HG03097 (cell line): Measurements from ENCODE around the gene CRYGN.

Experiments used
- ATAC-seq: cut with Tn5 transposase; IDR thresholded peaks from one replicate; pipeline ENCODE4 v1.9.1; 2021; ENCODE audit not compliant: unreplicated experiment, low FRiP score

CRYGN gene, protein sequence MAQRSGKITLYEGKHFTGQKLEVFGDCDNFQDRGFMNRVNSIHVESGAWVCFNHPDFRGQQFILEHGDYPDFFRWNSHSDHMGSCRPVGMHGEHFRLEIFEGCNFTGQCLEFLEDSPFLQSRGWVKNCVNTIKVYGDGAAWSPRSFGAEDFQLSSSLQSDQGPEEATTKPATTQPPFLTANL

DNA sequence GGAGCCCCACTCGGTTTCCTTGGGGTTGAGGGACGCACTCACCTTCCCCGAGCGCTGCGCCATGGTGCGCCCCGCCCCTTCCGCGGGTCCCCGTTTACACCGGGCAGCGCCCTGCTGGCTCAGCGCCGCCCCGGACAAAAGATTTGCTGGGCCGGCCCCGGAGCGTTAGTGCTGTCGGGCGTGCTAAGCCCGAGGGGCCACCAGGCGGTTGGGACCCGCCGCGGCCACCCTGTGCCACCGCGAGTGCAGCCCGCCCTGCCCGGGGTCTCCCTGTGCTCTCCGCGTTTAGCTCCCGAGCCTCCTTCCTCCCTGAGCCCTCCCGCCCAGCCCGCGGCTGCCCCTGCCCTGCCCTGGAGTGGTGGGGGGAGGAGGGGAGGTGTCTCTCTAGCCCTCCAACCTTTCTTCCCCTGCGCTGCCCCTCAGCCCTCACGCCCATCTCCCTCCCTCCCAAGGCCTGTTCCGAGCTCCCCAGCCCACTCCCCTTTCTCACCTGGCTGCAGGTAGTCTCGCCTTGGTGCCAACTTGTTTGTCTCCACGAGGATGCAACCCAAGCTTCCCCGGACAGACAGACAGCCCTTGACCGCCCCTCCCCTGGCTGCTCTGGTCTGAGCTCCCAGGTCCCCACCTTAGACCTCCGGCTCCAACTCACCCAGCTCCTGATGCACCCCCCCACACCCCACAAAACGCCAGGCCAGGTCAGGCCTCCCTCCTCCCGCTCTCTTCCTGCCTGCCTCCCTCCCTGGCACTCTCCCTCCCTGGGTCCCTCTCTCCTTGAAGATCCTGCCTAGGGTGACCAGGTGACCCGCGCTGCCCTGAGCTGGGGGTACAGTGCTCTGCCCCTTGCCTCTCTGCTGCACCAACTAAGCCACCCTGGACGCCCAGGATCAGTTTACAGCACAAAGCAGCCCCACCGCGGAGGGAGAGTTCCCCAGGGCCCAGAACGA is at the start of gene CRYGN:
Gene CRYGN (minus strand): TSS at position 287 of the 944 bp plus-strand sequence. CDS start 224 bp downstream, at position 63.
- no peak for ATAC-seq

DNA sequence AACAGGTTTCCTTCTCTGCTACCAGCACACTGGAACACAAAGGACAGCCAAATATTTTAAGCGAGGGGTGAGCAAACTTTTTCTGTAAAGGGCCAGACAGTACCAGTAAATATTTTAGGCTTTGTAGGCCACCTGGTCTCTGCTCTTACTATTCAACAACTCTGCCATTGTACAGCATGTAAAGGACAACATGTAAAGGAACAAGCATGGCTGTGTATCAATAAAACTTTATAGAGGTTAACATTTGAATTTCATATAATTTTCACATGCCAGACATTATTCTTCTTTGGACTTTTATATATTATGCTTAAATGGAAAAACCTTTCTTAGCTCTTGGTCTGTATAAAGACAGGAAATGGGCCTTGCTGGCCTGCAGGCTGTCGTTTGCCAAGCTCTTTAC is 49.6 kb upstream of the CRYGN start:
- no peak for ATAC-seq

DNA sequence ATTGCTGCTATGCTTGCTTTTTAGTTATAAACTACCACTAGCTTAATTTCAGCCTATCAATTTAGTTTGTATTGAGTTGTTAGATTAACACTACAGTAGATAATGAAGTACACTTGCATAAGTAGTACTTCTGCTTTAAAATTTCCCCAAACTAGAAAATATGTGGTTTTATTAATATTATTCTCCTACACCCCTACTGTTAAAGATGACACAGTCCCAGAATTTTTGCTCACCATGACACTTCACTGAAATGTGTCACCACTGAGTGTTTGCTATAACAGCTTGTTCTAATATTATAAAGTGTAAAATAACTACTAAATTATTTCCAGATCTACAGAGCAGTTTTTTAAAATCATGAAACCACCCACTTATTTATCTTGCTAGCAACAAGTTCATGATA is 48.2 kb upstream of the CRYGN start:
- no peak for ATAC-seq

DNA sequence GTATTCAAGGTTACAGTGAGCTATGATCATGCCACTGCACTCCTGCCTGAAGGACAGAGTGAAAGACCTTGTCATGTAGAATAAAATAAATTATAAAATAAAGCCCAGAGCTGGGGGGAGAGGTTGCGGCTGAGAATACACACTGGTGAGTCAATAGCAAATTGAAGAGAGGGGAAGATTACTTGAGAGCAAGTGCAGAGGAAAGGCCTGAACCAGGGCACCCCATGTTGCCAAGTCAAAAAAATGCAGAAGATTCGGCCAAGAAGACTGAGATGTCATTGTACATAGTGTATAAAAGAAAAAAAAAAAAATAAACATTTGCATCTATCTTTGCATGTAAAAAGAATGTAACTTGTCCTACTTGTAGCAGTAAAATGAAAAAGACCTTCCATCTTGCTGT is 47.3 kb upstream of the CRYGN start:
- ATAC-seq, result no peak

DNA sequence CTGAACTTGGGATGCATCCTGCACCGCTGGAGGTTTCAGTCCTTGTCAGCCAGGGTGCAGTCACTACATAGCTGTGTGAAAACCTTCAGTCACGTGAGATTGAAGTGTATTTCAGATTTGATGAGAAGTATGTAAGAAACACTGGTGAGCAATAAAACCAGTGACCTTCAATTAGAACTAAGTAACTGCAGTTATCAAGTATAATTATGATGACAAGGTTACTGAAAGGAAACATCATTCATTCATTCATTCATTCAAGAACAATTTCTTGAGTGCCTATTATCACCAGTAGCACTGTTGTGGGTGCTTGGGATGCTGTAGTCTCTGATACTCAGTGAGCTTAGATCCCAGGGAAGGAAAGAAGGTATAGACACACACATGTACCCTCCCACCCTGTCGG is 46.1 kb upstream of the CRYGN start:
- no peak for ATAC-seq

DNA sequence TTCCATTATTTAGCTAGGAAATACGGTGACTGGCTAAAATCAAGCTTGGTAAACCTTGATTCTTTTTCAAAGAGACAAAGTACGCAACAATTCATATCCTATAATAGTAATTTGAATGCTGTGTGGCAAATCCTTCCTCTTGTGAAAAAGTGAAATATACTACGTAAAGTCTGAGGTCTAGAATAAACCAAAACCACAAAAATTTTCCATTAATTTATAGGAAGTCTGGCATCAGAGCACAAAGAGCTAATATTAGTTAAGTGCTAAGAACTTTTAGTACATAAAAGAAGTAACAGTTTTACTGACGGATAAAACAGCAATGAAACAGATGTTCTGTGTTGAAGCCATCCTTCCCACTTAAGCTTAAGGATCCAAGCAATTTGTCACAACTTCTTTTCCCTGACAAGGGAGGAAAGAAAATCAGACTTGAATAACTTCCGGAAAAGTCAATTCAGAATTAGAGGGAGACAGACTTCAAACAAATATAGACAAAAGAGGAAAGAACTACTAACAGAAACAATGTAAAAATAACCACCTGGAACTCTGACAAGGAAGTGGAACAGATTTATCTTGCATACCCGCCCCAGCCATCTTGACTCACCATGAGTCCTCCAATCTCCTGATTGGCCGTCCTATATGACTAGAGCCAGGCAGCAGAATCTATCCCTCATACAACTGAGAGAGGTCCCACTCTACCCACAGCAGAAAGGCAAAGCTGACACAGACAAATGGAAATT is 45.2 kb upstream of the CRYGN start:
- ATAC-seq, result no peak

DNA sequence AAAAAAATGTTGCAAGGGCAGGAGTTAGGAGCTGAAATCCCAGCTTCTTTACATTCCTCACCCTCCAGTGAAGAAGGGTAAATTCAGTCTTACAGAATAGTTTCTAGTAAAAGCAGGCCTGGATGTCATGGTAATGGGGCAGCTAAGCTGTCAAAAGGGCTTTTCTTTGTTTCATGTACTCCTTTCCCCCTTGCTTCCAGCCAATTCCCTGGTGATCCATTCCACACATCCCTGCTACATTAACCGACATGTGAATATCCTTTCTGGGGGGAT is 43.7 kb upstream of the CRYGN start:
- no peak for ATAC-seq

DNA sequence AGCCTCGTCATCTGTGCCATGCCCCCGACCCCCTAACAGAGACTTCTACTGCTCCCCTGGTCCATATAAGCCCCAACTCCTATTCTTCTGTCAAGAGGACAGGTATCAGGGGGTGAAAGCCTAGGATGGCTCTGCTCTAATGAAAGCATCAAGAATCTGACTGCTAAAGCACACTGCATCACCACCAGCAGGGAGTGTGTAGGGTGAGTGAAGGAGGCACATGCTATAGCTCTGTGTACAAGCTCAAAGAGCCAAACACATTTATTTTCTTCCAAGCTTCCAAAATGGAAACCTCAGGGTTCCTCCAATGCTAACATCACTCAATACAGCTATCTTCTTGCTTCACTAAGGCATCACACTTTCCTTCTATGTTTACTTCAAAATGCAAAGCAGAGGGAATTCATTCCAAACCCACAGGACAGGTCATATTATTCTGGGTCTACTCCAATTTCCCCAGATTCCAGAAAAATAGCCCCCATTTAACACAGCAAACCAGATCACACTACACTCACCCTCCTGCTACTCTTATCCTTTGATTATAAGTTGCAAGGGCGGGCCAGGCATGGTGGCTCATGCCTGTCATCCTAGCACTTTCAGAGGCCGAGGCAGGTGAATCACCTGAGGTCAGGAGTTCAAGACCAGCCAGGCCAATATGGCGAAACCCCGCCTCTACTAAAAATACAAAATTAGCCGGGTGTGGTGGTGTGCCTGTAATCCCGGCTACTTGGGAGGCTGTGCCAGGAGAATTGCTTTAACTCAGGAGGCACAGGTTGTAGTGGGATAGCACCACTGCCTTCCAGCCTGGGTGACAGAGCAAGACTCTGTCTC is 43.2 kb upstream of the CRYGN start:
- ATAC-seq, result no peak

DNA sequence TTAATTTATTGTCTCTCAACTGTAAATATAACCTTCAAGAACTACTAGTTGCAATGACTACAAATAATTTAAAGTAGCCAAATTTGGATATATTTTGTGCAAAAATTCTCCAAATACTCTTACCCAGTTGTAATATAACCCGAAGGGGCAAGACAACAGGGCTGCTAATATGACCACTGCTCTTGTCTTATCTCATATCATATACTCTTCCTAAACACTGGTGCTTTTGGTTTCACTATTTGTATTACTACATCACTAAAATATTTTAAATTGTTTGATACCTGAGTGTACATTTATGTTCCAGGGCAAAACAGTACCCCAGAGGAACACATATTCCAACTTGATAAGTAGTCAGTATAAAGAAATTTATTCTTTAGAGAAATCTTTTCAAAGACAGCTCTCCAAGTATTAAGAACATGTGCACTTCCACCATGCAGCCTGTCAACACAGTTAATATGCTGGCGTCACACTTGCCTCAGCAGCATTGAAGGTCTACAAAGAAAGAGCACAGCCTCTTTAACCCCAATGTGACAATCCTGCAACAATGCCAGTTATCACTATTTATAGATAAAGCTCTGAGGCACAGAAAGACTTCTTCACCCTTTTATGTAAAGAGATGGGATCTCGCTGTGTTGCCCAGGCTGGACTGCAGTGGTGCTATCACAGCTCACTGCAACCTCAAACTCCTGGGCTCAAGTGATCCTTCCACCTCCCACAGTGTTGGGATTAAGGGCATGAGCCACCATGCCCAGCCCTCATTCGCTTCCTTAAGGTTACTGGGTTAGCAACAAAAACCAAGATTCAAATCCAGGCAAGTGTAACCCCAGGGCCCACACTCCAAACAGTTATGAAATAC is 41.9 kb upstream of the CRYGN start:
- no peak for ATAC-seq

DNA sequence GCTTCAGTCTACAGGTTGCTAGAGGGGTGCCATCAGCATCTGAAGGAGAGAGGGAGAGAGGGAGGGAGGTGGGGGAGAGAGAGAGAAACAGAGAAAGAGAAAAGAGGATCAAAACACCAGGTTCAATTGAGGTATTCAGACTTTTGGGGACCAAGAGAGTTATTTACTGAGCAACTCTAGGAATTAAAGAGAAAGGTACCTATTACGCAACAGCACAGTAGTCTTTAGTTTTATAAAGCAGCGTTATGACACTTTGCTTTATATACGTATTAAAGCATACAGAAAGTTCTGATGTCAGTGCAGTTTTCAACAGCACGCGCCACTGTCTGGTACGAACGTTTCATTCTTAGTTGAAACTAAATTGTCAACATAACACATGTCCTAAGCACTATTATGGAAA is 37.9 kb upstream of the CRYGN start:
- no peak for ATAC-seq

DNA sequence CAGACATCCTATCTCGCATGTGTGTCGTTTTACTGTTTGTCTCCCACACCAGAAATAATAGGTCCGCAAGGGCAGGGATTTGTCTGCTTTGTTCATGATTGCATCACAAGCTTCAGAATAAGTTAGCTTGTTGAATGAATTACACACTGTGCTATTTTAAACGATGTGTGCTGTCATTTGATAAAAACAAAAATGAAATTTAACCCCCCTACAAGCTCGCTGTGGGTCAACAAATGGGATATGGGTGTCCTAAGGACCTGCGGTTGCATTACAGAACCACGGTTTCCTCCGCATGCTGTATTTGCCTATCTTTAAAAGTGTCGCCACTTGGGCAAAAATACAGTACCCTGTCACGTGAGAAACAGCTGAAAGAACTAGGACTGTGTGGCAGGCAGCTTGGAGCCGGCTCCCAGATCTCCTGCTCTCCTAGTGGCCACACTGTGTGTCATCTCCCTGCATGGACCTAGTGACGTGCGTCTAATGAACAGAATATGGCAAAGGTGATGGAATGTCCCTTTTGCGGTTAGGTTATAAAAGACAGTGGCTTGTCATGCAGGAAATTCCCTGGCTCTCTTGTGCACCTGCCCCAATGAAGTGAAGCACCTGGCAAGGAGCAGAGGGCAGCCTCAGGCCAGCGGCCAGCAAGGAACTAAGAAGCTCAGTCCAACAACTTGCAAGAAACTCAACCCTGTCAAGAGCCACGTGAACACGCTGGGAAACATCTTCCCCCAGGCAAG is 32.9 kb upstream of the CRYGN start:
- ATAC-seq, result no peak

DNA sequence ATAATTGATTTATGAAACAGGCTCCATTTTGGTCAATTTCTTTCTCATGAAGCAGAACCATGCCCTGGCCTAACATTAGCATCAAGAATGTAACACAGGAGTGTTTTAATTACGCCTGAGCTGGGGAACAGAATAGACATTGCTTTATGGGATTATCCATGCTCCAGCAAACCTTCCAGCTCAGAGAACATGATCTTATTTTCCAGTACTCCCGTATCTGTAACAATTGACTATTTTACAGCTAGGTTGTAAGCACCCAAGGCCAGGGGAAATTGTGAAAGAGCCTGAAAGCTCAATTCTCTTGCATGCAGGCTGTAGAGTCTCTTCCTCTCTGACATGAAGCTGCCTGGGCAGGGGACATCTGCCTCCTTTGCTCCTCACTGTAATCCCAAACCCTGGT is 30.8 kb upstream of the CRYGN start:
- no peak for ATAC-seq

DNA sequence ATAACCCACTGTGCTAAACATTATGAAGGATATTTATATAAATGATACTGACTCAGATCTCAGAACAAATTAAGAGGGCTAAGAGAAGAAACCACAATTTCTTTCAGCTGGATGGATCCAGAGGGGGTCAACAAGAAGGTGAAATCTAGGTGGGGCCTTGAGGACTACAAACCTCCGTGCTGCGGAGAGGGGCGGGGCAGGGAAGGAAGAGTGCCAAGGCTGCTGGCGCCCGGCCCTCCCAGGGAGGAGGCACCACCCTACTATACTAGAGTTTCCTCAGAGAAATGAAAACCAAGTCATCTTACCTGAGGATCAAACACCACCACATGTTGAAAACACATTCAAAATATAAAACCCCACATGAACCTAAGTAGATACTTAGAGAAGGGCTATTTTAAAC is 29.3 kb upstream of the CRYGN start:
- ATAC-seq, result no peak

DNA sequence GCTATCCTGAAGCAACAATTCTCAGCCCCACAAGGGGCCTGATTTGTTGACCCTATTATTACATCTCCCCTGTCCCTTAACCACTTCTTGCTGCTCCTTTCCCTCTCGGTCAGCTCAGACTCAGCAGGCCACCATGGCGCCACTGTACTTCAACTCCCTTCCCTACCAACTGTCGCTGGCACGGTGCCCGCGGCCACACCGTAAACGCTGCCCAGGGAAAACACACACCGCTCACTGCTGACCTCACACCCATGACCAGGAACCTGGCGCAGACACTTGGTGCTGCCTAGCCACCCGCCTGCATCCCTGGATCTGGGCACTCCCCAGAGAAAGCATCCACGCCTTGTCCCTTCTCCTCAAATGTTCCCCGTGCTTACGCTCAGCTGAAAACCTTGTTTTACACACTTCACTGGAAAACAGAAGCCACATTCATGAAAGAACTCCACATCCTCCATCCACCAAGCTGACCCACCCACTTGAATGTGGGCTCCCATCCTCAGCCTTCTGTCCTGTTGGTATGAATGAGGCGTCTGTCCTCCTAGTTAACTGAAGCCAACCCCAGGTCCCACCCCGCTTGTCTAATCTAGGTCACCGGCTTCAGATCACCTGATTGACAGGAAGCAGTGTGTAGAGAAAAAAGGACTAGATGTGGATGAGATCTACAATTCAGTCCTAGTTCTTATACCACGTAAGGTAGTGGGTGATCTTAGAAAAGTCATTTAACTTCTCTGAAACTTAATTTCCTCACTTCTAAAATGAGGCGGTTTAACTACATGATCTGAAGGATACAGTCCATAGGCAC is 28.5 kb upstream of the CRYGN start:
- no peak for ATAC-seq

DNA sequence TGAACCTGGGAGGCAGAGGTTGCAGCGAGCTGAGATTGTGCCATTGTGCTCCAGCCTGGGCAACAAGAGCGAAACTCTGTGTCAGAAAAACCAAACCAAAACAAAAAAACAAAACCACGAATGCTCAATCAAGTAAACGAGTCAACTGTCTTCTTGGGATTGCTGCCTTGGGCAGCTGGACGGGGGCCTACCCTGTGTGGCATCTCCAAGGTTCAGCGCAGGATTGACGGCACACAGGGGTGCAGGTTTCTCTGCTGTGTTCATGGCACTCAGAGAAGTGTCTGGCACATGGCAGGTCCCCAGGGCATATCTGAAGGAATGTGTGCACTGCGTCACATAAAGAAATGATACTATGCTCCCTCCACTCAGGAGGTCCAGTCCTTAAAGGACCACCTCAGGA is 25.2 kb upstream of the CRYGN start:
- ATAC-seq, result no peak

DNA sequence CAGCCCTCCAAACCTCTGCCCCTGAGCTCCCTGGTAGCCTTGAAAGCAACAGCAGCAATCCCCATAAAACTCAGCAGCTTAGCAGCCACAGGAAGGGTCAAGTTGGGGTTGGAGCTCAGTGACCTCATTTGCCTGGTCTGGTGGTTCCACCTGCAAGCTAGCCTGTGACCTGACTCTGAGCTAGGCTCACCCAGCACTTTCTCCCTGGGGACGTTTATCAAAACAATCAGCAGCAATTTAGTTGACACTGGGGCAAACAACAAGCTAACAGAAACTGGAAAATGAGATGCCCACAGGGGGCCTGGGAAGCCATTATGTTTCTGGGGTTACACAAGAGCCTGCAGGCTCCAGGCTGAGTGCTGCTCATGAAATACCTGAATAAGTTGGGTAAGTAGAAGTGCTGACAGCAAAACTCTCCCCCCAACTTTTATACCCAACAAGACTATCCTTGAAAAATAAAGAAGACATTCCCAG is 22.4 kb upstream of the CRYGN start:
- ATAC-seq, result no peak

DNA sequence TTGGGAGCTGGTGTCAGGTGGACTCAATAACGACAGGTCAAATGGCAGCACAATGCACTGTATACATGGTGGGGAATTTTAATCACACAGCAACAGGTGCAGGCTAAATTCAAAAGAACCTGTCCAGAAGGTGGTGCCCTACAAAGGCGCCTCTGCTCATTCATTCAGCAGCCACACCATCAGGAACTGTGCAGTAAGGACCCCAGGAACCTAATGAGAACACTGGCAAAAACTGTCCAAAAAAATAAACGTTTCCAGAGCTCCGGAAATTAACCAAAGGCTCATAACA is 21.9 kb upstream of the CRYGN start:
- no peak for ATAC-seq

DNA sequence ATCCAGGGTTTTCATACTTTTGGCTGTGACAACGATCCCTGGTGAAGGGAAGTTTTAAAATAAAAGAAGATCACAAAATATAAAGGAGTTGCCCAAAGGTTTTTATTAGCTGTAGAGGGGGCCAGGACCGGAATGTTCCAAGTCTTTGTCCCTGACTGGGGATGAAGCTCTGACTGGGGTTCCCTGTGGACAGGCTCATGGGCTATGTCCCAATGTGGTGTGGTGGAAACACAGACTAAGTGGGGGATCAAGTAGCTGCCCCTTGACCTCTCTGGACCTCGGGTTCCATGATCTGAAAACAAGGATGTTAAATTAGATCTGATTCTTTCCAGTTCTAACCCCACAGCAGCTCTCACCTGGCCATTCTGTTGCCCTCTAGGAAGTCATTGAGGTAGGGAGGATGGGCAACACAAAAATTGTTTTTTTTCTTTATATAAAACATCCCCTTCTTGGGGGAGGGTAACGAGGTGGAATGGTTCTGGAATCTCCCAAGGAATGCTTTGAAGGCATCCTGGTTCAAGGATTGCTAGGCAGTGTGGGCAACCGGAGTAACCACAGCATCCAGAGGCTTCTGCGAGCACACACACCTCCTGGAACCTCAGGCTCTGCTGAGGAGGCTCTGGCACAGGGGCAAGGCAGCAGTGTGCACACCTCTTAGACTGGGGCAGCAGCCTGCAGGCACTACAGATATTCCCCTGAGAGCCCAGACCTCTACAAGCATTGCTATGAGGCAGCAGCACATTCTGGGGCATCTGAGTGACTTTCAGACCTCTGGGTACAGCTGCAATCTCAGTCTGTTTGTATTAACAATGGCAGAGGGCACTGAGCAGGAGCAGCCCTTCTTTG is 21.4 kb upstream of the CRYGN start:
- no peak for ATAC-seq
